SH-SY5Y (cell line): Measurements from ENCODE around the gene TEAD3.

ENCODE experiments used
- GATA2 ChIP-seq: IDR thresholded peaks from 2 replicates; pipeline ENCODE4 v1.6.1; 2011; ENCODE audit warnings: mild to moderate bottlenecking, low read depth, low read length
- GATA3 ChIP-seq: IDR thresholded peaks from 2 replicates; pipeline ENCODE4 v1.6.1; 2011; ENCODE audit warnings: low read depth, mild to moderate bottlenecking, low read length, moderate library complexity

- TF ChIP-seq GATA2 (no peak), GATA3 (no peak)
Measured at GRCh38 chr6:35428421-35429149, 68.3 kb downstream of the TEAD3 start.
